GDM1 (cell line): Measurements from ENCODE around the gene RAB8A.
"Not testable (repeated sequence)": the region's sequence is repeated elsewhere in the genome, so short reads cannot be mapped to it uniquely, and the experiment has no call there.

Experiments used
- DNase-seq: peaks from one replicate; lab custom pipeline; 2025; lab: John Stamatoyannopoulos, UW

Gene RAB8A

GRCh38 chr19:16178866-16179265 is 67.2 kb downstream of the RAB8A start:
- not testable (repeated sequence) for DNase-seq

- no peak for DNase-seq
Measured at GRCh38 chr19:16180611-16181010, 68.9 kb downstream of the RAB8A start.
